GM19372 (cell line): ENCODE measurements around the gene HIPK4.
"Not testable (repeated sequence)": the region's sequence is repeated elsewhere in the genome, so short reads cannot be mapped to it uniquely, and the experiment has no call there.

Experiments
- ATAC-seq: cut with Tn5 transposase; IDR thresholded peaks from one replicate; pipeline ENCODE4 v1.9.1; 2021; ENCODE audit warnings: mild to moderate bottlenecking, low read depth, moderate library complexity; ENCODE audit not compliant: unreplicated experiment

The HIPK4 gene

DNA sequence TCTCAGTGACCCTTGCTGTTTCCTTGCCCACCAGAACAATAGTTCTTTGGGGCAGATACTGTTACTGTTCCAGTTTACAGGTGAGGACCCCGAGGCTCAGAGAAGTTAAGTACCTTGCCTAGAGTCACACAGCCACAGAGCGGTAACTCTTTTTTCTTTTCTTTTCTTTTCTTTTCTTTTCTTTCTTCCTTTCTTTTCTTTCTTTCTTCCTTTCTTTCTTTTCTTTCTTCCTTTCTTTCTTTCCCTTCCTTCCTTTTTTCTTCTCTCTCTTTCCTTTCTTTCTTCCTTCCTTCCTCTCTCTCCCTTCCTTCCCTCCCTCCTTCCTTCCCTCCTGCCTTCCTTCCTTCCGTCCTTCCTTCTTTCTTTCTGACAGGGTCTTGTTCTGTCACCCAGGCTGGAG lies 28.1 kb upstream of the HIPK4 start:
- no peak for ATAC-seq

DNA sequence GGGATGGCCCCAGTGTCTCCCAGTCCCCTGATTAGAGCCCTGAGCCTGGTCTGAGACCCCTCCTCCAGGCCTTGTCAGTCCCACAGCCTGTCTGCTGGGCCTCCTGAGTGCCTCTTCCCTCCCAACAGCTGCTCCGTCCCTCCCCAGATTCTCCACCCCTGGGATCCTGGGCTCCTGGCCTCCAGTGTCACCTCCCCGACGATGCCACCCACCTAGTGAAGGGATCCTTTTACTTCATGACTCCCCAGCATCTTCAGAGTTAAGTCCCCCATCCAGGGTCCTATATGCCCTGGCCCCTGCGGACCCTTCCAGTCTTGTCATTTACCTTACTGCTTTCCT lies 27.6 kb upstream of the HIPK4 start:
- ATAC-seq: no peak

DNA sequence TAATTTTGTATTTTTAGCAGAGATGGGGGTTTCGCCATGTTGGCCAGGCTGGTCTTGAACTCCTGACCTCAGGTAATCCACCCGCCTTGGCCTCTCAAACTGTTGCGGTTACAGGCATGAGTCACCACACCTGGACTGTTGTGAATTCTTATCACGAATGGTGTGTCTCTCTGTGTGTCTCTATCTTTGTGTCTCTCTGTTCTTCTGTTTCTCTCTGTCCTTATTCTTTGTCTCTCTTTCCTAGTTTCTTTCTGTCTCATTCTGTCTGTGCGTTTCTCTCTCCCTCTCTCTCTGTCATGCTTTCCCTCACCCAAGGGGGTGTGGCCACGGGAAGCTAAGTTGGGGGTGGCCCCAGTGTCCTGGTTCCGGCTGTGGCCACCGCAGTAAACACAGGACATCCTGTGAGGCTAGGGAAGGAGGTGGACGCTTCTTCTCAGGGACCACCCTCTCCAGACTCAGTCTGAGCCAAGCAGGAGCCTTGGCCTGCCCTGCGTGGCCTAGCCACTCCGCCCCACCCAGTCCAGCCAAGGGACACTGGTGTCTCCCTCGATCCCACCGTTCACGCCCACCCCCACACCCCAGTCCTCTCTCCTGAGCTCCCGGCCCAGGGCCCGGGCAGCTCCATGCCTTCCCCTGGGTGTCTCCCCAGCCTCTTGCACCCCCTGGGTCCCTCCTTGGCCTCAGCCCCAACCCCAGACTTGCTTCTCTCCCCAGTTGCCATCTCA lies 27.1 kb upstream of the HIPK4 start:
- ATAC-seq: no peak

DNA sequence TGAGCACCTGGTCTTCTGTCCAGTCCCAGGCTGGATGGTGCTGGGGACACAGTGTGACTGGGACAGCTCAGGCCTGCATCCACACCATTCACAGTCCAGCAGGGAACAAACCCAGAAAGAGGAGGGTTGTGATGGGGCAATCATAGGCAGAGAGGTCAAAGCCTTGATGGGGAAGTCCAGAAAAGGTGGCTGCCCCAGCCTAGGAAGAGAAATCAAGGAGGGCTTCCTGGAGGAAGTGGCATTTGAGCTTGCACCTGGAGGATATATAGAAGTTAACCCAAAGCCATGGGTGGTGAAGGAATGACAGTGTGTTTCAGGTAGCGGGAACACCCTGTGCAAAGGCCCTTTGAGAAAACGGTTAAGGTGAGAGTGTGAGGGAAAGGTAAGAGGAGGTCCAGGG lies 25.8 kb upstream of the HIPK4 start:
- ATAC-seq: no peak

DNA sequence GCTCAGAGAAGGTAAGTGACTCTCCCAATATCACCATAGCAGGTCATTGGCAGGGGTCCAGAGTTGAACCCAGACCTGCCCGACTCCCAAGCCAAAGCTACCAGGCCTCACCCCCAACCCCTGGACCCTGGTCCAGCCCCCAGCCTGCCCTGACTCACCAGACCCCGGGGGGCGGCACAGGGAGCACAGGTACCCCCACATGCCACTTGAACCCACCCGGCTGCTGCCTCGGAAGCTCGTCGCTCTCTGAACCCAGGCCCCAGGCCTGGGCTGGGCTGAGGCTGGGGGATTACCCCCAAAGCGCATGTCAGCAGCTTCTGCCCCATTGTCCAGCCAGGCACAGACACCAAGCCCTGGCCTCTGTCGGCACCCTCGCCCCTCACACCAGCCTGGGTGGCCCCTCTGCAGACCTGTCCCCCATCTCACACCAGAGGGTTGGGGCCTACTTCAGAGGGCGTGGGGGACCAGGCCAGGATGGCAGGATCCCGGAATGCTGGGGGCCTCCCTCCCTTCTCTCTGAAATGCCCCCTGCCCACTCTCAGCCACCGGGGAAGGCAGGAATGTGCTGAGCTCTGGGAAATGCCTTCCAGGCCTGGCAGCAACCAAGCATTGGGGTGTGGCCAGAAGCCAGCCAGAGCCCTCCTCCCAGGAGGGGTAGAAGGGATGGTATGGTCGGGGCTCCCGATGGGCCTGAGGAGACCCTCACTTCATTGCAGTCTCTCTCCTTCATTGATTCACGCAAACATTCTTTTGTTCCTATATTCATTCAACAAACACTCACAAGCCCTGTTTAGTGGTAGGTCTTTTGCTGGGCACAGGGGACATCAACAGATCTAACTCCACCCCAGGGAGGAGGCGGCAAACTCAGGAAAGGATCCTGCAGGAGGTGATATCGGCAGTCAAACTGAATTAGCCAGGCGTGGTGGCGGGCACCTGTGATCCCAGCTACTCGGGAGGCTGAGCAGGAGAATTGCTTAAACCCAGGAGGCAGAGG lies 24.9 kb upstream of the HIPK4 start:
- no peak for ATAC-seq

DNA sequence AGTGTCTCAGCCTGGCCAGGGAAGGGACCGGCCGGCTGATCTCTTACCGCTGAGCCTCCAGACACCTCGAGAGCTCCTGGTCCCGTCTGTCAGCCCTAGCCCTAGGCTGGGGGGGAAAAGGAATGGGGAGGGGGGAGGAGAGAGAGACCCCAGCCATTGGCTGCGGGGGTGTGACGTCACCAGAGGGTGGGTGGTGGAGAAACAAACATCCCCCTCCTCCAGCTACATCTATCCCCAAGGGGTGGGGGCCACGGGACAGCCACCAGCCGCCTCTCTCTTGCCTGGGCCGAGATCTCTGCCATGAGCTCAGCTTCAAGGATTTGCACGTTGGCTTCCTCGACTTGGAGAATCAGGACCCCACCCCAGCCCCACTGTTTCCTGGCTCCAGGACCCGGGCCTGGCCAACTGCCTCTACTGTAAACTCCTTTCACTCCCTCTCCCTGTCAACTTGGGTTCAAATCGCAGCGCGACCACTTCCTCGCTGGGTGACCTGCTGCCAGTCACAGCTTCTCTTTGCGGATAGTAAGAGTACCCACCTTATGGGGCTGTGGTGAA lies 23.4 kb upstream of the HIPK4 start, which contains the start of gene PRX:
Gene PRX, minus strand, starts transcription at position 88 of the 555 bp plus-strand sequence. CDS start 5,446 bp downstream, outside the sequence.
- ATAC-seq: no peak

DNA sequence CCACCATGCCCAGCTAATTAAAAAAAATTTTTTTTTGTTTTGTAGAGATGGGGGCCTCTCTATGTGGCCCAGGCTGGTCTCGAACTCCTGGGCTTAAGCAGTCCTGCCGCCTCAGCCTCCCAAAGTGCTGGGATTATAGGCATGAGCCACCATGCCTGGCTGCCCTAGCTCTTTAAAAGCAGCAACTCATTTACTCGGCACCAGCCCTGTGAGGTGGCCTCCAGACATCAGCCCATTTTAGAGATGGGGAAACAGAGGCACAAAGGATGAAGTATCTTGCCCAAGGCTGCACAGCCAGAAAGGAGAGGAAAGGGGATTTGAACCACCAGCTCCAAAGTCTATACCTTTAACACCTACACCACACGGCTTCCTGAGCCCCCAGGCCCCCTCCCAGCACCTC lies 22.9 kb upstream of the HIPK4 start:
- no peak for ATAC-seq

DNA sequence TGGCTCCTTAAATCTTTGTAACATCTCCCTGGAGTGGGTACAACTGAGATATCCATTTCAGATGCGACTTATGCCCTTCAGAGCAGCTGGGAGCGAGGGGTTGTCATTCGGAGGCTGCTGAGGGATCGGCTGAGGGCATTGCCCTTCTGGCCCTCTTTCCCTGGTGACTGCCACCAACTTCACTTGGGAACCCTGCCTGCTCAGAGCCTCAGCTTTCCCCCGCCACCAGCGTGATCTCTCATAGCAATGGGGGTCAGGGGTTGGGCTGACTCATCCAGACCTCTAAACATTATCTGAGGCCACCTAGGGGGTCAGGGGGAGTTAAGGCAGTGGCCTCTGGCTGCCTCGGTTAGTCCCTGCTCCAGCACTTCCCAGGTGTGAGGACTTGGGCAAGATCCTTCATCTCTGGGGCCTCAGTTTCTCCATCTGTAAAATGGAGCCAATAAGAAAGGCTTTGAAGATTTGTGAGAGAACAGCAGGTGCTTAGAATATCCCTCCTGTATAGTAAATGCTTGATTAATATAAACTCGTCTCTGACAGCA lies 22.0 kb upstream of the HIPK4 start:
- ATAC-seq: no peak

DNA sequence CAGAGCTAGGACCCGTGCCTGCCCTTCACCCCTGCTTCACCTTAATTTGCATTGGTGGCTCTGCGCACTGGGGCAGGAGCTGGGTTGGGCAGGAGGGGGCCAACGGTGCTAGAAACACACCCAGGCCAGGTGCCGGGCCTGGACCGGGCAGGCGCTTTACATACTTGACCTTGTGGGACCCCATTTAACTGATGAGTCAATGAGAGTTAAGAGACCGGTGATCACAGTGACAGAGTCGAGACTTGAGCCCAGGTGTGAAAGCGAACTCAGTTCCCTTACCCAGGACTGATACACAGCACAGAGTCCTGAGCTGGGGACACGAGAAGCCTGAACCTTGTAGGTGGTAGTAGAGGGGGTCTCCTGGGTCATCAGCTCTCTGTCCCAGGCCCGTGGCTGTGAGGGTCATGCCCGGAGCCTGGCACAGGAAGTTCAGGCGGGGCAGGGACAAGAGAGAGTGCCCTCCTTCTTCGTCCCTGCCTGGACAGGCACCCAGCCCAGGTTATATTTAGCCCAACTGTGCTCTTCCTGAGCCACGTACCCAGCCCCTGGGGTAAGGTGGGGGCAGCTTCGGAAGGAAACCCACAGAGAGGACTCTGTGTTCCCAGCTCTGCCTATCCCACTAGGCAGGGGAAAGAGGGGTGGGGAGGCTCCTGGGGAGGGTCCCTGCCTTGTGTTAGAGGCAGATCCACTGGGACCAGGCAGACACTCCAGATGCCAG lies 21.3 kb upstream of the HIPK4 start:
- no peak for ATAC-seq

DNA sequence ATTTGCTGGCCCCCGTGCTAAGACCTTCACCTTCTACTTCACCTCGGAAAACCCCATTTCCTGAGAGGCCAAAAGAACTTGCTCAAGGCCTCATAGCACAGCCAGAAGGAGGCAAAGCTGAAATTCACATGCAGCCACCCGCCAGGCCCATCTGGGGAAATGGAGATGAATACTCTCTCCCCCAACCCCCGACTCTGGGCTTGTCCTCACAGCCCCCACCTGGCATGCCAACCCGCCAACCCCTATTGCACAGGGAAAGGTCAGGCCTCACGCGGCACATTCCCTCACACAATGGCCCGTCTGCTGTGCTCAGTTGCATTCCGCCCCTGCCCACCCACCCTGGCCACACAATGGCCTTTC lies 20.0 kb upstream of the HIPK4 start:
- no peak for ATAC-seq

DNA sequence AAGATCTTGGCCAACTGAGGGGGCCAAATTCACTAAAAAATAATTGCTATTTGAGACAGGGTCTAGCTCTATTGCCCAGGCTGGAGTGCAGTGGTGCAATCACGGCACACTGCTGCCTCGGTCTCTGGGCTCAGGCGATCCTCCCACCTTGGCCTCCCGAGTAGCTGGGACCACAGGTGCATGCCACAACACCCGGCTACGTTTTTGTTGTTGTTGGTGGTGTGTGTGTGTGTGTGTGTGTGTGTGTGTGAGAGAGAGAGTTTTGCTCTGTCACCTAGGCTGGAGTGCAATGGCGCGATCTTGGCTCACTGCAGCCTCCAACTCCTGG lies 18.6 kb upstream of the HIPK4 start:
- ATAC-seq: not testable (repeated sequence)

DNA sequence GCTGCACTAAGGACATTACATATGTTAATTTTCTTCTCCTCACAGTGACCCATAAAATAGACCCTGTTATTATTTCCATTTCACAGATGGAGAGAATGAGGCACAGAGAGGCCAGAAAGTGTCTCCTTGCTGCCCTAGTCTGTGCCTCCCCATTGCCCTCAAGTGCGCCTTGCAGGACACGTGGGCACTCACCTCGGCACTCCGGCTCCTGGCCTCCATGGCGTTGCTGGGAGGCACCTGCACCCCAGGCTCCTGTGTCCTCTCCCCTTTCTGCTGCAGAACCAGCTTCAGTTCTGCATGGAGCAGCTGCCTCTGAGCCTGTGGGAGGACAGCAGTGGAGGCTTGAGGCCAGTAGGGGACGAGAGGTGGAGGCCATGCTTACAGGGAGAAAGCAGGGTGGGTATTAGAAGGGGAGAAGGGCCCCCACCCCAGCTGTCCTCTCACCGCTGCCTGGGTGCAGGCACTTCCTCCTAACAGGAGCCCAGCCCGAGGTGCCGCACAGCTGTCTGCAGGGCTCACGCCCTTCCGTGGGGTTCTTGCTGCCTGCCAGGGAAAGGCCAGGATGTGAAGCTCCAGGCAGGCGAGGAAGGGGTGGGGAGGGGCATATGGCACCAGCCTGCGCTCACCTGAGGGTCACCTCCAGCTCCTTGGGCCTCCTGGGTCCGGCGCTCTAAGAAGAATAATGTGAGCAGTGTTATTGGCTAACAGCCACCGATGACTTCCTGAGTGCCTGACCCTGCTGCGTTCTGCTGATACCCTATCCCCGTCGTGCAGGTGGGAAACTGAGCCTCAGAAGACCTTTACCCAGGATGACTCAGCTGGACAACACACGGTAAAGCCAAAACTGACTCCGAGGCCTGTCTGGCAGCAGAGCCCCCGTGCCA lies 18.0 kb upstream of the HIPK4 start:
- ATAC-seq: no peak

DNA sequence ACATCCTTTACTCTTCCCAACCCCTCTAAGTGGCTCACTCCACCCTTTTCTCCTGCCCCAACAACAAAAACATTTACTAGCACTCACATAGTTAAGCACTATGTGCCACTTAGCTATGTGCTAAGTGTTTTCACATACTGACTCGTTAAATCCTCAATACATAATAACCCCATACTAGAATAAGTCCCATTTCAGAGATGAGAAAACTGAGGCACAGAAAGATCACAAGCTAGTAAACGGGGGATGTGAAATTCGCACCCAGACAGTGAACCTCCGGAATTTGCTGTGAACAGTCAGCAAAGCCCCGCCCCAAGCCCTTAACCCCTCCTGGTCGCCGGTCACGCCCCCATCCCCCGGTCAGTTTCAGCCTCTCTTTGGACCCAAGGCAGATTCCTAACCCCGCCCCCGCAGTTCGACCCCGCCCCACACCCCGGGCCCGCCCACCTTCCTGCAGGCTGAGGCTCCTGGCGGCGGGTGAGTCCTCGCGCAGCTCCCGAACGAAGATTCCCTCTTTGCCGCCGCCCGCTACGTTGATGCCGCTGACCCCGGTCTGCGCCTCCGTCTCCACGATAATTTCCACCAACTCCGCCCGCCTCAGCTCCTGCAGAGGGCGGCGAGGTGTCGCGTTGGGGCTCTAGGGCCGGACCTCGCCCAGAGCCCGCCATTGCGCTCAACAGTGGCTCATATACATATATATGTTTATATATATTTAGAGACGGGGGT lies 13.4 kb upstream of the HIPK4 start:
- peak; percentile 64 for ATAC-seq

DNA sequence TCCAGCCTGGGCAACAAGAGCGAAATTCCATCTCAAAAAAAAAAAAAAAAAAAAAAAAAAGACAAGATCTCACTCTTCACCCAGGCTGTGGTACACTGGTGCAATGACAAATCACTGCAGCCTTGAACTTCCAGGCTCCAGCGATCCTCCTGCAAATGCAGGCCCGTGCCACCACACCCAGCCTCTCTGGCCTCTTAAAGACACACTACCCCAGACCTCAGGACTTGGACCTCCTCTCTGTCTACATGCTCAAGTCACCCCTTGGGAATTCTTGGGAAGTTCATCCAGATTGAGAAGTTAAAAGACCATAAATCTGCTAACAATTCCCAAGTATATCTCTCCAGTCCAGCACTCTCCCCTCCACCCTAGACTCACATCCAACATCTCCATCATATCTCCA lies 10.6 kb upstream of the HIPK4 start:
- ATAC-seq: no peak

DNA sequence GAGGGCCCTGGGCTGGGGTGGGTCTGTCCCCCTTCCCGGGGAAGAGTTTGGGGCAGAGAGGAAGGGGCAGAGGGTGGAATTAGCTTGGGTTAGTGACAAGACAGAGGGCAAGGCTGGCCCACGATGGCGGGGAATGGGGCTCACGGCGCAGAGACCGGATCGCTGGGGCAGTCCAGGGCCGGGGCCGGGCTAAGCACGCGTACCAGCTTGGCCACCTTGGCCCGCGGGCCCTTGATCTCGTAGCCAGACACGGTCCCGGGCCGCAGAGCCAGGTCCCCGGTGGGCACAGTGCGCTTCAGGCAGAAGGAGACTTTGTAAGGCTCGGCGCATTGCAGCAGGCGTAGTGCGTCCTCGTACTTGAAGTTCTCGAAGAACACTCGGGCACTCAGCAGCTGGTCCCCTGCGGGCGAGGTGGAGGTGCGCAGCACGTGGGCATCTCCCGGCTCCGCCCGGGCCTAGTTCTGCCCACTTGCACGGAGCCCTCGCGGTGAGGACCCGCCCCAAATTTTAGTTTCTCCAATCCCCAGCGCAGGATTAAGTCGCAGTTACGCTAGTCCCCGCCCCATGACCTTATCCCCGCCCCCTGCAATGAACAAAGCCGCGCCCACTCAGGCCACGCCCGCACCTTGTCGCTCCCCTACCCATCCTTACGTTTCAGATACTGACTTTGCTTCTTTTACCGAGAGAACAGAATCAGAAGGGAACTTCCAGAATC lies 8.6 kb upstream of the HIPK4 start:
- no peak for ATAC-seq

DNA sequence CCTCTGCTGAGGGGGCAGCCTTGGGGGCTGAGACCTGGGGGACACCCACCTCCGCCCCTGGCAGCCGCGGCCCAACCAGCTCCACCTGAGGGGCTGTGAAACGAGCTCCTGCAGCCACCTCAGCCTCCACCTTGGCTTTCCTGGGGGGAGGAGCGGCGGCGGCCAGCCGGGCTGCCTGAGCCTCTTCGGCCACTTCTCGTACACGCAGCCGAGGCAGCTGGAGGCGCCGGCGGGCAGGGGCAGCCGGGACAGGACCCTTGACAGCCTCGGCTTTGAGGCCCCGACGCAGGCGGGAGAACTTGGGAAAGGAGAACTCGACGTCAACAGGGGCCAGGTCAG lies 7.6 kb upstream of the HIPK4 start:
- no peak for ATAC-seq

DNA sequence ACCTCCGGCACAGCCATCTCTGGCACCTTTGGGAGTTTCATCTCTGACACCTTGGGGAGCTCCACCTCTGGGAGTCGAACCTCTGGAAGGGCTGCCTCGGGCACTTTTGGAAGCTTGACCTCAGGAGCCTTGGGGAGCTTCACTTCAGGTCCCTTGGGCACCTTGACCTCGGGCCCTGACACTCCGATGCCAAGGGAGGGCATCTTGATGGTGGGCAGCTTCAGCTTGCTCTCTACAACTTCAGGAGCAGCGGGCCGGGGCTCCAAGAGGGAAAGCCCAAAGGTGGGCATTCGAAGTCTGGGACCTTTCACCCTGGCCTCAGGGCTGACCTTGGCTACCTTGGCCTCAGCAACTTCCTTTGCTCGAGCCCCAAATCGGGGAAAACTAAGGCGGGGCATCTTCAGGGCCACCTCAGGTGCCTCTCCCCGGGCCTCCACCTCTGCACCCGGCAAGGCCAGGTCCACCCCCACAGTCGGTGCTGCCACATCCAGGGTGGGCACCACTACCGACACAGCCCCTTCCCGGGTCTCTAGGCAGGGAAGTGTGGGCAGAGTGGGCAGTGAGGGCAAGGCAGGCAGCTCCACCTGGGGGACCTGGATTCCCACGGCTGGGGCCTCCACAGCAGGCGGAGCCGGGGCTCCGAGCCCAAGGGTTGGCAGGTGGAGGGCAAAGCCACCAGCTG lies 7.0 kb upstream of the HIPK4 start:
- ATAC-seq: no peak

DNA sequence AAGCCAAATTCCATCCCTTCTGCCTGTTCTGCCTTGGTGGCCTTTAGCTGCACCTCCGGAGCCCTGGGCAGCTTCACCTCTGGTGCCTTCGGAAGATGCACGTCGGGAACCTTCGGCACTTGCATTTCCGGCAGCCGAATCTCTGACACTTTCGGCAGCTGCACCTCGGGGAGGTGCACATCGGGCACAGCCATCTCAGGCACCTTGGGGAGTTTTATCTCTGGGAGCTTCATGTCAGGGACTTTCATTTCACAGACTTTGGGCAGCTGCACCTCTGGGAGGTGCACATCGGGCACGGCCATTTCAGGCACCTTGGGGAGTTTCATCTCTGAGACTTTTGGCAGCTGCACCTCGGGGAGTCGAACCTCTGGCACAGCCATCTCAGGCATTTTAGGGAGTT lies 6.0 kb upstream of the HIPK4 start:
- no peak for ATAC-seq
